HEK293T (cell line): ENCODE results near the gene HES7.

Source experiments
- ELF4 ChIP-seq: fragments of 450-650 bp; IDR thresholded peaks from 2 replicates; pipeline ENCODE4 v1.6.1; 2017; ENCODE audit warnings: antibody characterized with exemption
- FOXK2 ChIP-seq: fragments of 450-650 bp; IDR thresholded peaks from 2 replicates; pipeline ENCODE4 v1.6.1; 2016; ENCODE audit warnings: mild to moderate bottlenecking
- FOXM1 ChIP-seq: fragments of 450-650 bp; IDR thresholded peaks from 2 replicates; pipeline ENCODE4 v1.6.1; 2017; ENCODE audit warnings: mild to moderate bottlenecking, borderline replicate concordance
- L3MBTL2 ChIP-seq: fragments of 450-650 bp; conservative IDR thresholded peaks from 2 replicates; pipeline ENCODE4 v1.6.1; 2016; ENCODE audit warnings: mild to moderate bottlenecking
- LEF1 ChIP-seq: fragments of 450-650 bp; IDR thresholded peaks from 2 replicates; pipeline ENCODE4 v1.6.1; 2017; ENCODE audit warnings: mild to moderate bottlenecking, borderline replicate concordance
- NFRKB ChIP-seq: fragments of 450-650 bp; IDR thresholded peaks from 2 replicates; pipeline ENCODE4 v1.6.1; 2016; ENCODE audit warnings: mild to moderate bottlenecking, moderate library complexity
- PKNOX1 ChIP-seq: fragments of 450-650 bp; IDR thresholded peaks from 2 replicates; pipeline ENCODE4 v1.6.1; 2016
- SP1 ChIP-seq: fragments of 450-650 bp; IDR thresholded peaks from 2 replicates; pipeline ENCODE4 v1.6.1; 2017

- peak; percentile 75 for TF ChIP-seq PKNOX1
- no peak for TF ChIP-seq FOXM1
- no peak for TF ChIP-seq LEF1
- TF ChIP-seq L3MBTL2 = no peak; the same call in 1 of the 2 replicates
- TF ChIP-seq ELF4 = no peak
- TF ChIP-seq NFRKB = no peak
- no peak for TF ChIP-seq FOXK2
- TF ChIP-seq SP1 = no peak
These were observed 5.7 kb downstream of the HES7 start, which contains the start of gene ALOXE3 for GRCh38 chr17:8117980-8118768.
